Epithelial cell of proximal tubule (primary cell): ENCODE data around the gene ABCA6. TPM values are rescaled to one million over a fixed set of nuclear protein-coding genes. Genes with fewer than 3 reads are reported as not detected.

Source experiments
- DNase-seq: peaks from one replicate; pipeline ENCODE4 v3.0.0-alpha.2; 2011; ENCODE audit warnings: low read depth
- H3K4me3 ChIP-seq: 2 replicates; pipeline ENCODE4 v1.5.1; 2011; ENCODE audit warnings: low read depth, mild to moderate bottlenecking, low read length
- CTCF ChIP-seq: conservative IDR thresholded peaks from 2 replicates; pipeline ENCODE4 v1.5.1; 2012; ENCODE audit warnings: low read depth, mild to moderate bottlenecking, low read length
- total RNA-seq: library from RNA; depleted of rRNA; stranded (reverse); fragments of >200 nt; gene quantifications from 2 replicates; pipeline ENCODE4 v1.2.3, GENCODE V29; 2015

Gene ABCA6
- total RNA-seq, 1 donor from 2014 or later = 0.06 TPM

GRCh38 chr17:69042308-69042707 lies 99.4 kb downstream of the ABCA6 start:
- no peak for DNase-seq
- H3K4me3 ChIP-seq = no peak overlapping the region
- no peak for TF ChIP-seq CTCF

- DNase-seq = no peak
- no peak for TF ChIP-seq CTCF
These were observed 109.9 kb downstream of the ABCA6 start for GRCh38 chr17:69031839-69032238.

GRCh38 chr17:69030169-69030568 lies 111.5 kb downstream of the ABCA6 start:
- DNase-seq = no peak
- TF ChIP-seq CTCF = no peak
- no peak overlapping the region for H3K4me3 ChIP-seq

More at GRCh38 chr17:69031839-69032238, 109.9 kb downstream of the ABCA6 start:
- H3K4me3 ChIP-seq = no peak overlapping the region

Other genes starting within 250 kb of the ABCA6 start
- gene ABCA8, start 186.5 kb downstream of the ABCA6 start, total RNA-seq = not detected in 2 replicates
- gene ABCA9, start 81.0 kb downstream of the ABCA6 start, total RNA-seq = under 0.01 TPM in 1 of 2 replicates, not detected in the other
- gene ABCA10, start 86.9 kb upstream of the ABCA6 start, total RNA-seq = under 0.01 TPM in 2 replicates
- gene ABCA5, start 185.2 kb upstream of the ABCA6 start, total RNA-seq = 2.7 and 4.5 TPM in 2 replicates